H1 (cell line): ENCODE results near the gene OBP2B. TPM values are rescaled to one million over a fixed set of nuclear protein-coding genes. Genes with fewer than 3 reads are reported as not detected.

Experiments
- ASH2L ChIP-seq: fragments of 200-600, 300-600 bp; sonication (generic); IDR thresholded peaks from one replicate; pipeline ENCODE4 v1.7.1; 2017; ENCODE audit warnings: low read length
- CHD7 ChIP-seq: fragments of 300-600 bp; sonication (generic); IDR thresholded peaks from 2 replicates; pipeline ENCODE4 v1.7.1; 2012; ENCODE audit warnings: low read length, moderate library complexity, mild to moderate bottlenecking, inconsistent platforms; ENCODE audit not compliant: insufficient replicate concordance
- E2F6 ChIP-seq: IDR thresholded peaks from 2 replicates; pipeline ENCODE4 v1.6.1; 2012; ENCODE audit warnings: inconsistent platforms
- SIRT6 ChIP-seq: IDR thresholded peaks from one replicate; pipeline ENCODE4 v1.7.1; 2012; ENCODE audit warnings: low read length, inconsistent platforms
- polyA plus RNA-seq, 7 experiments: library from polyadenylated mRNA; depleted of rRNA in 3 of 7; stranded (reverse) in 5 of 7; unstranded in 2 of 7; fragments of >200 nt in 5 of 7; fragments of 200-250 nt in 2 of 7; gene quantifications; 1 replicate in 5 of 7; 2 replicates in 1 of 7; 4 replicates in 1 of 7; pipeline versions ENCODE4 v1.2.1 to v1.2.3, GENCODE V29; 2011 to 2013; ENCODE audit warnings: missing spikeins in 2 of 7, mixed read lengths in 2 of 7
- total RNA-seq: library from RNA; stranded (reverse); fragmentation: NEBNext Ultra II Directional; extraction: Animal tissue kit (Norgen Biotek cat#: 25700); gene quantifications from 2 replicates; pipeline ENCODE4 v1.2.1, GENCODE V29; 2021

Gene OBP2B
- total and polyA plus RNA-seq, 2 of the 8 experiments (the other 6 are each of a cell fraction or from before 2014, with no cell fraction given), result not detected

- TF ChIP-seq CHD7, result no peak
- no peak for TF ChIP-seq ASH2L
- TF ChIP-seq SIRT6, result no peak
- TF ChIP-seq E2F6, result no peak
Observed at GRCh38 chr9:133188843-133189180, 20.2 kb downstream of the OBP2B start (continued).
